Hypothalamus (tissue), 51 donors: ENCODE data around the gene EEF2.
"Not testable (repeated sequence)": the region's sequence is repeated elsewhere in the genome, so short reads cannot be mapped to it uniquely, and the experiment has no call there.

Experiments
- DNase-seq, 51 donors: peaks; one replicate each; lab custom pipeline; 2025; lab: John Stamatoyannopoulos, UW

EEF2 gene

GRCh38 chr19:3950871-3951861, 34.1 kb downstream of the EEF2 start:
- DNase-seq: no peak

GRCh38 chr19:3949997-3950859, 35.0 kb downstream of the EEF2 start:
- no peak for DNase-seq

GRCh38 chr19:3949294-3949693, 36.0 kb downstream of the EEF2 start:
- DNase-seq: no peak

GRCh38 chr19:3947316-3947933, 37.8 kb downstream of the EEF2 start:
- not testable (repeated sequence) for DNase-seq

- DNase-seq: no peak
These were observed 39.4 kb downstream of the EEF2 start for GRCh38 chr19:3945838-3946237.

- DNase-seq: no peak
These were observed 41.1 kb downstream of the EEF2 start for GRCh38 chr19:3944018-3944721.

- DNase-seq: no peak
These were observed 42.4 kb downstream of the EEF2 start for GRCh38 chr19:3942790-3943409.

GRCh38 chr19:3938300-3938950, 46.8 kb downstream of the EEF2 start:
- DNase-seq: not testable (repeated sequence)

- DNase-seq: no peak
These were observed 48.5 kb downstream of the EEF2 start for GRCh38 chr19:3936506-3937442.

- no peak for DNase-seq
These were observed 52.1 kb downstream of the EEF2 start, which contains the start of gene NMRK2 for GRCh38 chr19:3932931-3933810. TSS of gene NMRK2 (plus strand) at chr19:3933069. CDS start at chr19:3933672, 603 bp downstream.

- no peak for DNase-seq
These were observed 54.2 kb downstream of the EEF2 start for GRCh38 chr19:3931041-3931440.
